CD4-positive, alpha-beta T cell treated with Interleukin-15 for 4 hours (primary cell): ENCODE measurements around the gene KRT5.
"Not testable (repeated sequence)": the region's sequence is repeated elsewhere in the genome, so short reads cannot be mapped to it uniquely, and the experiment has no call there.

Experiments used
- DNase-seq: peaks from one replicate; pipeline ENCODE4 v3.0.0-alpha.2; 2020; ENCODE audit warnings: low spot score

The KRT5 gene

GRCh38 chr12:52494100-52494499 lies 26.1 kb downstream of the KRT5 start:
- DNase-seq: no peak

GRCh38 chr12:52493172-52493571 lies 27.0 kb downstream of the KRT5 start, which contains the start of gene KRT6A:
Gene KRT6A, minus strand, starts transcription at chr12:52493257. Its CDS starts 69 bp downstream, at chr12:52493188.
- DNase-seq: no peak

DNA sequence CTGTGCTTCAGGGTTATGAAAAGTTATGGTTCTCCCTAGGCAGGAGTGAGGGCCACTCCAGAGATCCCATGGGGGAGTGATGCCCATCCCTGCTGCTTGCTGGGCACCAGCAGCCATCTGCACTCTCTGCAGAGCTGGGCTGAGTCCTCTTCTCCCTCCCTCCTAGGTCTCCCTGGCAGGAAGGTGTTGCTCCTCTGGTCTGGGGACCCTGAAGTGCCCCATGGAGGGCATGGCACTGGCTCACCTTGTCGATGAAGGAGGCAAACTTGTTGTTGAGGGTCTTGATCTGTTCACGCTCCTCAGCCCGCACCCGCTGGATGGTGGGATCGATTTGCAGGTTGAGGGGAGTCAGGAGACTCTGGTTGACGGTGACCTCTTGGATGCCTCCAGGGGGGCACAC lies 27.8 kb downstream of the KRT5 start:
- not testable (repeated sequence) for DNase-seq

GRCh38 chr12:52491495-52491894 lies 28.7 kb downstream of the KRT5 start:
- not testable (repeated sequence) for DNase-seq

GRCh38 chr12:52488736-52489135 lies 31.5 kb downstream of the KRT5 start:
- no peak for DNase-seq

DNA sequence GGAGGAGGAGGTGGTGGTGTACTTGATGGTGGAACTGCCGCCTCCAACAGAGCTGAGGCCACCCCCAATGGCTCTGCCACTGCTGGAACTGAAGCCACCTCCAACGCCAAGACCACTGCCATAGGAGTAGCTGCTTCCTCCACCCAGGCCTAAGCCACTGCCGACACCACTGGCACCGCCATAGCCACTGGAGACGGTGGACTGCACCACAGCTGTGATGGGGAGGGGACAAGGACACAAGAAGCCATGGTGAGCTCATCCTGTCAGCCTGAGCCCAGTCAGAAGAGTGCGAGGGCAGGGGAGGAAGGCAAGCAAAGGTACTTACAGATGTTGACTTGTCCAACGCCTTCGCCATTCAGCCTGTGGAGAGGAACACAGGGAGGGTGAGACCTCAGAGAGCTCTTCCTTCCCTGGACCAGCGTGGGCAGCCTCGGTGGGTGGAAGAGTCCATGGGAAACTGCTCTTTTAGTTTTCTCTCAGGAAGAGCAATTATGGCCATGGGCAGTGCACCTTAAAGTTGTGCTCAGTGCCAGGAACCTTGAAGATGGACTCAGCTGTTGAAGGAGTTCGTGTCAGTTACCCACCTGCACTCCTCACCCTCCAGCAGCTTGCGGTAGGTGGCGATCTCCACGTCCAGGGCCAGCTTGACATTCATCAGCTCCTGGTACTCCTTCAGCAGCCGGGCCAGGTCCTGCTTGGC lies 32.3 kb downstream of the KRT5 start:
- not testable (repeated sequence) for DNase-seq

- DNase-seq: no peak
Observed at GRCh38 chr12:52487211-52487610, 33.0 kb downstream of the KRT5 start.

DNA sequence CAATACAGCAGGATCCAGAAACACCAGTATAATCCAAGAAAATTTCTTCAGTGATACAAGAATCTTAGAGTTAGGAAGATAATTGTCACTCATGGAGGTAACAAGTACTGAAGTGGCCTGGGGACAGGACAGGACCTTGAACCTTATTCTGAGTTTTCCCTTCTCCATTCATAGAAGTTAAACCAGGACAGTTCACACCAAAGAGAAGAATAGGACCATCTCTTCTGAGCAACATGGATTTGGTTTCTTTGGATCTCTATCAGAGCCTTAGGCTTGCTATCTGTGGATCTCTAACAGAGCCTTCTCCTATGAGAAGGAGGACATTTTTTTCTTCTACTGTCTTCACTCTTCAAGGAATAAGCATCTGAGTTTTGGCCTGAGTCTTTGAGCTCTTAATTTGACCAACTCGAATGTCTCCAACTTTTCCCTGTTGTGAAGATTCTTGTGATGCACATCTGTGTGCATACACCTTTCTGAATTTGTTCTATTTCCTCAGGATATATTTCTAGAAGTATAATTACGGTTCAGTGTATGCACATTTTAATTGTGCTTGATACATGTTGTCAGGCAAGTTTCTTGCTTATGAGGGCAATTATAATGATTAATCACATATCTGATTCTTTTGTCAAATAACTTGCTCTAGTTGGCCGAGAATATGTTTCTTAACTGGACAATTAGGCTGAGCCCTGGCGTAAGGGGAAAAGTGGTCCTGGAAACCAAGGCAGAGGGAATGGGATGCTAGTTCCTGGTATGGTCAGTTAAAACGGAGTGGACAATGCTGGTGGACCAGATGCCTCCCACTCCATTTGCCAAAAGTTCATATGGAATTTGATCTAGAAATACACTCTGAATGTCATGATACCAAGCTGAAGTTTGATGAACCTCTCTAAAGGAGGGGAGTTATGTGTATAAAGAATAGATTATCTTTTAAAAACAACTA lies 33.8 kb downstream of the KRT5 start:
- DNase-seq: no peak

DNA sequence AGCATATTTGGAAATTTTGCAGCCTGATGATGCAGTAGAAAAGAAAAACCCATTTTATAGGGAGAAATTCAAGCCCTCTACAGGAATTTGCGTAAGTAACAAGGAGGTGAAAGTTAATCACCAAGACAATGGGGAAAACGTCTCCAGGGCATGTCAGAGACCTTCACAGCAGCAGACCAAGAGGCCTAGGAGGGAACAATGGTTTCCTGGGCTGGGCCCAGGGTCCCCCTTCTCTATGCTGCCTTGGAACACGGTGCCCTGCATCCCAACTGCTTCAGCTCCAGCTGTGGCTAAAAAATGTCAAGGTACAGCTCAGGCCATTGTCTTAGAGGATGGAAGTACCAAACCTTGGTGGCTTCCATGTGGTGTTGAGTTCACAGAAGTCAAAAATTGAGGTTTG lies 40.1 kb downstream of the KRT5 start:
- DNase-seq: no peak

GRCh38 chr12:52477651-52478050 lies 42.5 kb downstream of the KRT5 start:
- DNase-seq: no peak

DNA sequence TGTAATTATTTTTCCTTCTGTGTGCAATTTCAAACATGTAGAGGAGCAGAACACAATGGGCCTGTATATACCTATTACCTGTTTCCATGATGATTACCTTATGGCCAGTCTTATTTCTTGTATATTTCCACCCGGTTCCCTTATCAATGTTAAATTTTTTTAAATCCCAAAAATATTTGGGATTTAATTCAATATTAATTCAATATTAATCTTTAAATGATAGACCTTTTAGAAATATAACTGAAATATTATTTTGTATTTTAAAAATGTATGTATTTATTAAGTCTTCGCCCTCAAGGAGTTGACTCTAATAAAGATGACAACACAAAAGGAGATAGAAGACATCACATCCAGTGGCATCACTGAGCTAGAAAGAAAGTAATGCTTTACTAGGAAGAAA lies 46.0 kb downstream of the KRT5 start:
- DNase-seq: no peak

GRCh38 chr12:52473768-52474167 lies 46.4 kb downstream of the KRT5 start, which contains the start of gene KRT6C:
Gene KRT6C, minus strand, starts transcription at chr12:52473805. Its CDS starts 68 bp downstream, at chr12:52473737.
- no peak for DNase-seq

- DNase-seq: no peak
Observed at GRCh38 chr12:52469853-52470252, 50.3 kb downstream of the KRT5 start.

- DNase-seq: no peak
Observed at GRCh38 chr12:52464897-52465296, 55.3 kb downstream of the KRT5 start.
